HG03457 (cell line): ENCODE measurements around the gene SPIB.
"Not testable (repeated sequence)": the region's sequence is repeated elsewhere in the genome, so short reads cannot be mapped to it uniquely, and the experiment has no call there.

ENCODE experiments used
- ATAC-seq: cut with Tn5 transposase; IDR thresholded peaks from one replicate; pipeline ENCODE4 v1.9.1; 2021; ENCODE audit warnings: moderate number of reproducible peaks; ENCODE audit not compliant: unreplicated experiment

The SPIB gene

GRCh38 chr19:50465986-50466705 lies 47.4 kb downstream of the SPIB start:
- ATAC-seq: no peak

- no peak for ATAC-seq
Measured at GRCh38 chr19:50466706-50467039, 47.9 kb downstream of the SPIB start.

GRCh38 chr19:50467566-50467965 lies 48.8 kb downstream of the SPIB start:
- no peak for ATAC-seq

- ATAC-seq: no peak
Measured at GRCh38 chr19:50468818-50469217, 50.1 kb downstream of the SPIB start.

- not testable (repeated sequence) for ATAC-seq
Measured at GRCh38 chr19:50473336-50473735, 54.6 kb downstream of the SPIB start.

- ATAC-seq: no peak
Measured at GRCh38 chr19:50475101-50475568, 56.4 kb downstream of the SPIB start.

- ATAC-seq: no peak
Measured at GRCh38 chr19:50475736-50476223, 57.0 kb downstream of the SPIB start.

- ATAC-seq: peak; percentile 61
Measured at GRCh38 chr19:50476224-50476906, 57.6 kb downstream of the SPIB start, which contains the start of the genes EMC10 and GARIN5A. EMC10 (plus strand) TSS chr19:50476507; CDS start chr19:50476545, 38 bp downstream. GARIN5A (minus strand) TSS chr19:50476848; CDS start chr19:50476388, 460 bp downstream.

- ATAC-seq: no peak
Measured at GRCh38 chr19:50476907-50477238, 58.1 kb downstream of the SPIB start.

- ATAC-seq: no peak
Measured at GRCh38 chr19:50477751-50478515, 59.2 kb downstream of the SPIB start.

- no peak for ATAC-seq
Measured at GRCh38 chr19:50478901-50479715, 60.4 kb downstream of the SPIB start.

- no peak for ATAC-seq
Measured at GRCh38 chr19:50479761-50480251, 61.1 kb downstream of the SPIB start.

- ATAC-seq: no peak
Measured at GRCh38 chr19:50480281-50481111, 61.8 kb downstream of the SPIB start.
